ENCODE results near the gene PABPN1L. TPM values are rescaled to one million over a fixed set of nuclear protein-coding genes. Genes with fewer than 3 reads are reported as not detected.

Gene PABPN1L
- total and polyA plus RNA-seq, 8 donors = 0.15 TPM; not detected in 7

DNA sequence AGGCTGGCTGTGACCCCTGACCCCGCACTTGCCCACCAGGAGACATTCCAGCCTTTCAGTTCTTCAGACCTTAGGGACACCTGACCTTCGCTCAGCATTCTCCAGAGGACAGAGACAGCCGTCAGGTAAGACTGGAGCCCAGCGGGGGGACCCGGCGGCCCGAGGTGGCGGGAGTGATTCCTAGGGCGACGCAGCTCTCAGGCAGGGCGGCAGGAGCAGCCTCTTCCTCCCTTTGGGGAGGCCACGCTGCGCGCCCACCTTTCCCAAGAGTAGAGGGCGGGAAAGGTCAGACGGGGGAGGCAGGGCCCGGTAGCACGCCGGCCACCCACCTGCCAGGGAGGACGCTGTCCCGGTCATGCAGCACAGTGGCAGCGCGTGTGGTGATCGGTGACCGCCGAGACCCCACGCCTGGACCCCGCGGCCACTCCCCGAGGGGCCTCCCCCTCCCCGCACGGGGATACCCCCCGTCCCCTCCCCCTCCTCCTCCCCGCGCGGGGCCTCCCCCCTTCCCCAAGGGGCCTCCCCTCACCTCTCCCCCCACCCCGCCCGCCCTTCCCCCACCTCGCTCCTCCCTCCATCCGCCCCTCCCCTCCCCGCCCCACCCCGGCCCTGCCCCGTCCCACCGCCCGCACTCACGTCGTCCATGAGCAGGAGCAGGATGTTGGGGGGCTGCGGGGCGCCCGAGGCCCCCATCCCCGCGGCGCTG, 10.2 kb downstream of the PABPN1L start:
- peak overlapping the region; percentile 95 to 99 (median 97) for H3K4me3 ChIP-seq
- H3K27ac ChIP-seq = peak overlapping the region; percentile 91 to 94 (median 92)
- H3K4me1 ChIP-seq = peaks cover 24 to 48% (median 44%) of the 10 kb centered on the region in 4 donors
- no peak for TF ChIP-seq POLR2AphosphoS5 (IDR thresholded peaks at IDR 0.05)
- TF ChIP-seq POLR2A (IDR thresholded peaks at IDR 0.05) = no peak
- TF ChIP-seq, protein P1, sequence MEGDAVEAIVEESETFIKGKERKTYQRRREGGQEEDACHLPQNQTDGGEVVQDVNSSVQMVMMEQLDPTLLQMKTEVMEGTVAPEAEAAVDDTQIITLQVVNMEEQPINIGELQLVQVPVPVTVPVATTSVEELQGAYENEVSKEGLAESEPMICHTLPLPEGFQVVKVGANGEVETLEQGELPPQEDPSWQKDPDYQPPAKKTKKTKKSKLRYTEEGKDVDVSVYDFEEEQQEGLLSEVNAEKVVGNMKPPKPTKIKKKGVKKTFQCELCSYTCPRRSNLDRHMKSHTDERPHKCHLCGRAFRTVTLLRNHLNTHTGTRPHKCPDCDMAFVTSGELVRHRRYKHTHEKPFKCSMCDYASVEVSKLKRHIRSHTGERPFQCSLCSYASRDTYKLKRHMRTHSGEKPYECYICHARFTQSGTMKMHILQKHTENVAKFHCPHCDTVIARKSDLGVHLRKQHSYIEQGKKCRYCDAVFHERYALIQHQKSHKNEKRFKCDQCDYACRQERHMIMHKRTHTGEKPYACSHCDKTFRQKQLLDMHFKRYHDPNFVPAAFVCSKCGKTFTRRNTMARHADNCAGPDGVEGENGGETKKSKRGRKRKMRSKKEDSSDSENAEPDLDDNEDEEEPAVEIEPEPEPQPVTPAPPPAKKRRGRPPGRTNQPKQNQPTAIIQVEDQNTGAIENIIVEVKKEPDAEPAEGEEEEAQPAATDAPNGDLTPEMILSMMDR (IDR thresholded peaks at IDR 0.05) = no peak
- TF ChIP-seq EP300 (IDR thresholded peaks at IDR 0.05) = no peak
- H3K27me3 ChIP-seq = no peaks in the 10 kb centered on the region
- peak in 1 of 2 donors; percentile 49 for DNase-seq
- H3K36me3 ChIP-seq = peaks cover 20 to 51% (median 41%) of the 10 kb centered on the region in 4 donors
- no peaks in the 10 kb centered on the region for H3K9me3 ChIP-seq
- 10 to 39% (median 16%) methylated on average over 14 to 49 of the region's 53 CpGs for WGBS, 5 donors
- intact Hi-C loops (cut with DNase I; ENCODE audit: low total_unique reads) = no loop called here

DNA sequence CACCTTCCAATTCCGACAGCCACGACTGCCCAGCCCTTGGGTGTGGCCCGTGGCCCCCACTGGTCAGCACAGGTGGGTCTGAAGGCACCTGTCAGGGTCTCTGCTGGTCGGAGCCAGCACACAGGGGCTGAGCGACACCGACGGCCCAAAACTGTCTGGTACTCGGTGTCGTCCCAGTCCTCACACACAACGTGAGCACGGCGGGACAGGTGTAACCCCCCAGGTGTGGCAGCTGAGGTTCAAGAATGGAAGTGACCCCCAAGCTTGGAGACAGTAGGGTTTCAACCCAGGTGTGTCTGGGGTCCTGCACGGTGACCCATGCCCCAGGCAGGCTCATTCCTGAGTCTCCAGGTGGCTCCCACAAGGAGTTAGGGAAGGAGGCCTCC, 10.7 kb downstream of the PABPN1L start:
- Histone ChIP-seq H3K27me3 (no peaks in the 10 kb centered on the region), H3K4me3 (peak overlapping the region; percentile 95 to 99 (median 97)), H3K27ac (peak overlapping the region in 4 of 5 donors; percentile 91 to 94 (median 92)), H3K36me3 (peaks cover 14 to 51% (median 40%) of the 10 kb centered on the region in 4 donors), H3K9me3 (no peaks in the 10 kb centered on the region), H3K4me1 (peaks cover 24 to 48% (median 44%) of the 10 kb centered on the region in 4 donors)
- intact Hi-C loops (cut with DNase I; ENCODE audit: low total_unique reads) = no loop called here
- no peak for DNase-seq
- TF ChIP-seq, protein P1 (IDR thresholded peaks at IDR 0.05) = no peak
- no peak for TF ChIP-seq EP300 (IDR thresholded peaks at IDR 0.05)
- no peak for TF ChIP-seq POLR2AphosphoS5 (IDR thresholded peaks at IDR 0.05)
- TF ChIP-seq POLR2A (IDR thresholded peaks at IDR 0.05) = no peak
- WGBS, 5 donors = 80 to 88% (median 84%) methylated on average over 10 to 13 of the region's 13 CpGs

DNA sequence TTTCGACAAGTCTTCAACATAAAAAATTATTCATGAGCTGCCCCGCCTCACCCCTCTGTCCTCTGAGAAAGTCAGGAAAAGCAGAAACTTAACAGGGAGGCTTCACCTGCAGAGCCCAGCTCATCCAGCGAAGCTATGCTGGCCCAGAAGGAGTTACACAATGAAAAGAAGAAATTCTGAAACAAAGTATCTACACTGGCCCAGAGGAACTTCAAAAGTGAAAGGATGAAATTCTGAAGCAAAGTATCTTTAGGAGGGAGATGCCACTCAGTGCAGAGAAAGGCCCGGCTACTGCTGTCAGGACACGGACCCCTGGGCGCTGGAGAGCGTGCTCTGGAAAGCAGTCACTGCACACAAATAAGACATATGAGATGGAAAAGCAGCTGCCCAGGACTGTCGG, 11.3 kb downstream of the PABPN1L start:
- peak overlapping the region in 1 of 4 donors; percentile 99 for H3K4me3 ChIP-seq
- H3K27me3 ChIP-seq = no peaks in the 10 kb centered on the region
- no peak for DNase-seq
- H3K4me1 ChIP-seq = peaks cover 24 to 48% (median 44%) of the 10 kb centered on the region in 4 donors
- TF ChIP-seq POLR2A (IDR thresholded peaks at IDR 0.05) (no peak), POLR2AphosphoS5 (IDR thresholded peaks at IDR 0.05) (no peak), EP300 (IDR thresholded peaks at IDR 0.05) (no peak)
- TF ChIP-seq, protein P1 (IDR thresholded peaks at IDR 0.05) = no peak
- H3K9me3 ChIP-seq = no peaks in the 10 kb centered on the region
- peaks cover 9 to 51% (median 40%) of the 10 kb centered on the region in 4 donors for H3K36me3 ChIP-seq
- peak overlapping the region in 1 of 5 donors; percentile 53 for H3K27ac ChIP-seq
- intact Hi-C loops (cut with DNase I; ENCODE audit: low total_unique reads) = no loop called here
- whole genome bisulfite sequencing, 5 donors = 83 to 89% (median 87%) methylated on average over 8 of the region's 8 CpGs

DNA sequence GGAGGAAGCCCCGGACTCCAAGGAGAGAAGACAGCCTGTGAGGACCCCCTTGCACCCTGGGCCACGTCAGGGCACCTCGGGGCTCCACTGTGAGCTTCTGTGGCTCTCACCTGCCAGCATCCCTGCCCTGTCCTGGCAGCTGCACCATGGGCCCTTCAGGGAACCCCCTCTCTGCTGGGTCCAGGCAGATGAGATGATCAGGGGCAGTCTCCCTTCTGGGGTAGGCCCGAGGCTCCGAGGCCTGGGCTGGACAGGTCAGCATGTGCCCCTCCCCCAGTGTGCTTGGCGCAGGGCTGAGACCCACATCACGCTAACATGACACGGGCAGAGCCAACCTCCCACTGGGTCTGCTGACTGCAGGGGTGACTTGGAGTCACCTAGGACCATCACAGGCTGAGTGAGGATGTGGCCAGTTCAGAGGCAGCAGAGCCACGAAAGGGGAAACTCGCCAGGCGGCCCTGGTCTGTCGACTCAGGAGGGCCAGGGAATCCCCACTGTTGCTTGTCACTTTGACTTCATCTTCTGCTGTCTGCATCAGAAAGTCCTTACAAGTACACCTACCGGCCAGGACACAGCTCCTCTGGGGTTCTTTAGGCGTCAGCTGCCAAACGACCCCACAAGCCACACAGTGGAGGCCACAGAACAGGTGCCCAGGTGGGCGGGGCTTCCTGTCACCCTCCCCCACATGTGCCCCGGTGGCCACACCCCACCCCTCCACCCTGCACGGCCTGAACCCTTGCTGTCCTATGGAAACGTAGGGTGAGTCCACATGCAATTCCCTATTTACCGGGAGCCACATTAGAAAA, 12.0 kb downstream of the PABPN1L start:
- H3K27me3 ChIP-seq = no peaks in the 10 kb centered on the region
- intact Hi-C loops (cut with DNase I; ENCODE audit: low total_unique reads) = no loop called here
- DNase-seq = peak in 1 of 2 donors; percentile 29
- WGBS, 5 donors = 62 to 71% (median 63%) methylated on average over 15 to 20 of the region's 20 CpGs
- H3K4me3 ChIP-seq = no peak overlapping the region
- H3K36me3 ChIP-seq = peaks cover 3 to 51% (median 40%) of the 10 kb centered on the region in 4 donors
- H3K9me3 ChIP-seq = no peaks in the 10 kb centered on the region
- H3K4me1 ChIP-seq = peaks cover 24 to 48% (median 44%) of the 10 kb centered on the region in 4 donors
- H3K27ac ChIP-seq = peak overlapping the region in 1 of 5 donors; percentile 53
- no peak for TF ChIP-seq POLR2A (IDR thresholded peaks at IDR 0.05)
- TF ChIP-seq, protein P1 (IDR thresholded peaks at IDR 0.05) = no peak
- no peak for TF ChIP-seq POLR2AphosphoS5 (IDR thresholded peaks at IDR 0.05)
- TF ChIP-seq EP300 (IDR thresholded peaks at IDR 0.05) = no peak

Measured in stomach (tissue), 9 donors.